ENCODE measurements around the gene VLDLR.

DNA sequence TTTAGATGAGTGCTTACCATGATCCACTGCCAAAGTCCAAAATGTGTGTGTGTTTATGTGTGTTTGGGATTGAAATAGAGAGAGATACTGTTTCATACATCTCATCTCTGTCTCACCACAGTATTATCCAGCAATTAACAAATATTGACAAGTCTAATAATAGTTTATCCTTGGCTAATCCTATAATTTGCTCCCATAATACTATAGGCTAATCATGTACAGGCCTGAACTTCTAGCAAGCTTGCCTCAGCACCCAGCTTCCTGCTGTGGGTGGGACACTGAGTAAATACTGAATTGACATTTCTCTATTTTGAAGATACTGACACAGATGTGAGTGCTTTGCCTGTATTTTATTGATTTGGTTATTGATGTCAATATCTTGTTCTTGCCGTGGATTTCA, 60.4 kb downstream of the VLDLR start:
- TF ChIP-seq, protein P1, sequence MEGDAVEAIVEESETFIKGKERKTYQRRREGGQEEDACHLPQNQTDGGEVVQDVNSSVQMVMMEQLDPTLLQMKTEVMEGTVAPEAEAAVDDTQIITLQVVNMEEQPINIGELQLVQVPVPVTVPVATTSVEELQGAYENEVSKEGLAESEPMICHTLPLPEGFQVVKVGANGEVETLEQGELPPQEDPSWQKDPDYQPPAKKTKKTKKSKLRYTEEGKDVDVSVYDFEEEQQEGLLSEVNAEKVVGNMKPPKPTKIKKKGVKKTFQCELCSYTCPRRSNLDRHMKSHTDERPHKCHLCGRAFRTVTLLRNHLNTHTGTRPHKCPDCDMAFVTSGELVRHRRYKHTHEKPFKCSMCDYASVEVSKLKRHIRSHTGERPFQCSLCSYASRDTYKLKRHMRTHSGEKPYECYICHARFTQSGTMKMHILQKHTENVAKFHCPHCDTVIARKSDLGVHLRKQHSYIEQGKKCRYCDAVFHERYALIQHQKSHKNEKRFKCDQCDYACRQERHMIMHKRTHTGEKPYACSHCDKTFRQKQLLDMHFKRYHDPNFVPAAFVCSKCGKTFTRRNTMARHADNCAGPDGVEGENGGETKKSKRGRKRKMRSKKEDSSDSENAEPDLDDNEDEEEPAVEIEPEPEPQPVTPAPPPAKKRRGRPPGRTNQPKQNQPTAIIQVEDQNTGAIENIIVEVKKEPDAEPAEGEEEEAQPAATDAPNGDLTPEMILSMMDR (conservative IDR thresholded peaks at IDR 0.05; ENCODE audit: low read depth, low read length) = no peak
- no peak for TF ChIP-seq EZH2 (IDR thresholded peaks at IDR 0.05; ENCODE audit: borderline replicate concordance, low read depth, low read length, poor library complexity, severe bottlenecking)
